NCI-H1105 (cell line): Measurements from ENCODE around the gene CAPRIN2.

Experiments used
- DNase-seq: peaks from one replicate; lab custom pipeline; 2025; lab: John Stamatoyannopoulos, UW

CAPRIN2 gene

DNA sequence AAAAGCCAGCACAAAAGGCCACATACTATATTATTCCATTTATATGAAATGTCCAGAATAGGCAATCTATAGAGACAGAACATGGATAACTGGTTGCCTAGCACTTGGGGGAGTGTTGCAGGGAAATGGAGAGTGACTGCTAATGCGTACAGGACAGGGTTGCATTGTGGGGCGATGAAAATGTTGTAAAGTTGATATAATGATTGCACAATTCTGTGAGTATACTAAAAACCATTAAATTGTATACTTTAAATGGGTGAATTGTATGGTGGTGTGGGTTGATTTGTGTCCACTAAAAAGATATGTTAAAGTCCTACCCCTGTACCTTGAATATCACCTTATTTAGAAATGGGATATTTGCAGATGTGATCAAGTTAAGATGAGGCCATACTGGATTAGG lies 7.0 kb upstream of the CAPRIN2 start:
- DNase-seq, result no peak

DNA sequence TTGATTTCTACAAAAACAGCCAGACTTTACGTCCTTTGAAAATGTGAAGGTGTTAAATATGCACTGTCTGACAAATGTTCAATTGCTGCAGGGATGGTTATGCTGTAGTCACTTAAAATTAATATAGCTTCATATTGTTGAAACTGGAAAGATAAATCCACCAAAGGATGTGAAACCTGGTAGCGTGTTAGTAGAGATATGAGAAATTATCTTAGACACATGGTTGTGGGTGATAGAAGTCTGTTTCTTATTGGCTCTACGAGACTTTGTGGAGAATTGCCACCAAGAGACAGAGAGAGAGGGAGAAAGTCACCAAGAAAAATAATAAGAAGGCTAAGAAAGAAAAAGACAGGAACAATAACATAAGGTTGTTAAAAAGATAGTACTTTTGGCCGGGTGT lies 2.6 kb upstream of the CAPRIN2 start:
- DNase-seq, result no peak

DNA sequence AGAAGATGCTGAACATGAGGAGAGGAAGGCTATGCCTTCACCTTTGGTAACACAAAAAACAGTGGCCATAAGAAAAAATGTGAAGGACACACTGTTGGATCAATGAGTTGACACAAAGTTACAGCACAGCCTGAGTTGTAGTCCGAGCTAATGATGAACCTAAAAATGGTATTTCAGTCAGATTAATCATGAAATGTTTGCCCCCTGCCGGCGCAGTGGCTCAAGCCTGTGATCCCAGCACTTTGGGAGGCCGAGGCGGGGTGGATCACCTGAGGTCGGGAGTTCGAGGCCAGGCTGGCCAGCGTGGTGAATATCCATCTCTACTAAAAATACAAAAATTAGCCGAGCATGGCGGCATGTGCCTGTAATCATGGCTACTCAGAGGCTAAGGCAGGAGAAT lies 1.3 kb upstream of the CAPRIN2 start:
- DNase-seq, result no peak

- no peak for DNase-seq
Measured at GRCh38 chr12:30755395-30755762, 628 bp upstream of the CAPRIN2 start.

GRCh38 chr12:30754383-30754749 lies 385 bp downstream of the CAPRIN2 start:
- DNase-seq, result no peak

GRCh38 chr12:30753751-30754382 lies 884 bp downstream of the CAPRIN2 start:
- DNase-seq, result peak; percentile 43

DNA sequence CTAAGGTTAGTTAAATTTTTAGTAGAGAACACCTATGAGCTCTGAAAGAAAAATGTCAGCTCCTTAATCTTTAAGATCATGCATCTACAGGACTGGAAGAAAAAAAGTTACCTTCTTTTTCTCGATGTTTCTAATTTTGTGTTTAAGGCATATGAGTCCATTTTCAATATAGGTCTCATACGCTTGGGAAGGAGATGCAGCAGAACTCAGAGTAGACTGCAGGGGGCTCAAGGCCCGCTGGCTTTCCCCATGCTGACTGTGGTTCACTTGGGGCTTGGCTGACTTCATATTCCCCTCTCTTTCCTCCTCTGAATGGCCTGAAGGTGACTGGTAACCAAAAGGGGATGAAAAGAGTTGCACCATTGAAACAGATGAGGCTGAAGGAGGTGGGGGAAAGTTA lies 1.5 kb downstream of the CAPRIN2 start:
- DNase-seq, result peak; percentile 21

DNA sequence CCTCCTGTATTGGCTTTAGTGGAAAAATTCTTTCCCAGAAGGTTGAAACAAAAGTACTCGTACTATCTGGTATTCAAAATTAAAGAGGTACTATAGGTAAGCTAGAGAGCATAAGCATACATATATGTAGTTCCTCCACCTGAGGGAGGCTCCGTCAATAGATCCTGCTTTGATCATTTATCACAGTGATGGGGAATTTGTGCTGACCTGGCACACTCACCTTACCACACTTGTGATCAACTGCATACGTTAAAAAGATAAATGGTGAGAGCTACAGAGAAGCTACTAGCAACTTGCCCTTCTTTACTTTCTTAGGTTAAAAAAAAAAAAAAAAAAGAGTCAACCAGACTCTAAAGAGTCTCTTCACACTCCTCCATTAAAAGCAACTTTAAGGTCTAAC lies 2.5 kb downstream of the CAPRIN2 start:
- no peak for DNase-seq

GRCh38 chr12:30748147-30748546 lies 6.6 kb downstream of the CAPRIN2 start:
- DNase-seq, result no peak

DNA sequence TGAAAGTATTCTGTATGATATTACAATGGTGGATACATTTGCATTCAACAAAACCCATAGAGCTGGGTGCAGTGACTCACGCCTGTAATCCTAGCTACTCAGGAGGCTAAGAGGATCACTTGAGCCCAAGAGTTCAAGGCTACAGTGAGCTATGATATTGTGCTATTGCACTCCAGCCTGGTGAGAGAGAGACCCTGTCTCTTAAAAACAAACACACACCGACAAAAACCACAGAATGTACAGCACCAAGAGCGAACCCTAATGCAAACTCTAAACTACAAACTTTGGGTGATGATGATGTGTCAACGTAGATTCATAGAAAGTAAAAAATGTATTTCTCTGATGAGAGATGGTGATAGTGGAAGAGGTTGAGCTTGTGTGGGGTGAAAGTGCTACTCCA lies 8.6 kb downstream of the CAPRIN2 start:
- no peak for DNase-seq

DNA sequence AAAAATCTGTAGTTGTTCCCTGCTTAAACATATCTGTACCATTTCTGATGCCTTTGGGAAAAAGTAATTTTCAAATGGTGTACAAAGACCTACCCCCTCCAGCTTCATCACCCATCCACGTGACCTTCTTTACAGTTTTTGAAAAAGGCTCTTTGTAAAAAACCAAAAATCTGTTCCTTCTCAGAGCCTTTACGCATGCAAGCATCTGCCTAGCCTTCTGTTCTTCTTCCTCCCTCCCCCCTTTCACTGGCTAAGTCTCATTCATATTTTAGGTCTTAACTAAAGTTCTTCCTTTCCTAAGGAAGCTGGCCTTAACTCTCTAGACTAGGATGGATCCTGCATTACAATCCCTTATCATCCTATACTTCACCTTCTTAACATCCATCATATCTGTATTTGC lies 10.4 kb downstream of the CAPRIN2 start:
- DNase-seq, result no peak

GRCh38 chr12:30740274-30740673 lies 14.5 kb downstream of the CAPRIN2 start:
- no peak for DNase-seq

GRCh38 chr12:30739020-30739419 lies 15.7 kb downstream of the CAPRIN2 start:
- no peak for DNase-seq

DNA sequence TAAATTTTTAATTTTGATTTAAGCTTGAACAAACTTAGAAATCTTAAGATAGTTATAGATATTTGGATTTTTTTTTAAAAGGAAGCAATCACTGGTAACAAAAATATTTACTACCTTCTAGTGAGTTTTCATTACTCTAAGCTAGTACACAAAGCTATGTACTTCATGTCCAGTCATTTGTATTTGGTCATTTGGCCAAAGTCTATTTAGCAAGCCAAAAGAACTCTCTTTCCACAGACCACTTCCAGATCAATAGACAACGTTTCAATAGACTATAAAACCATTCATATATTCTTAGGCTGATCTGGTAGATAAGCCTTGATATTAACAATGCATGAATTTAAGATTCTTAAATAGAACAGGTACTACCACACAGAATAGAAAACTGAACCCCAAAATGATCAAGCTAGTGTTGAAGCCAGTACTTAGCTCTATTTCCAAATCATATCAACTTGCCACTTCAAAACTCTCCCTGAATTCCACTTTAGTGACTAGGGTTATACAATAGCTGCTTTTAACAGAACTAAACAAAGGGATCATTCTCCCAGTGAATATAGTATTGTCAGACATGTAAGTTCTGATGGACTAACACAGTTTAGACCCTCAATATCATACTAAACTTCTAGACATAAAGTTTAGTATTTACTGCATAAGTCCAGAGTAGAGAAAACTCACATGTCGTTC lies 21.7 kb downstream of the CAPRIN2 start:
- no peak for DNase-seq

DNA sequence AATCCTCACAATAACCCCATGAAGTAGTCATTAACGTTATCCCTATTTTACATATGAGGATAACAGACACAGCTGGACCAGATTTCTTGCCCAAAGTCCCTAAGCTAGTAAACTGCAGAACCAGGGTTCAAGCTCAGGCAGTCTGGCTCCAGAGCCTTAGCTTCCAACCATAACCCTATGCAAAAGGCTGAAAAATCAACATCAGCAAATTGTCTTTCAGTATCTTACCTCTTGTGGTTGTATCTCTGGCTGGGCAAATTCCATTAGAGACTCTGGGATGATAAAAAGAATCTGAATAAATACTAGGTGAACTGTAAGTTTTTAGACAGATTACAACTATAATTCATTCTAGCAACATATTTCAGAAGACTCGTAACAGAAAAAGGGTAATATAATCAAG lies 24.7 kb downstream of the CAPRIN2 start:
- no peak for DNase-seq

GRCh38 chr12:30729547-30729946 lies 25.2 kb downstream of the CAPRIN2 start:
- DNase-seq, result no peak

- no peak for DNase-seq
Measured at GRCh38 chr12:30726647-30727046, 28.1 kb downstream of the CAPRIN2 start.

GRCh38 chr12:30725739-30726138 lies 29.0 kb downstream of the CAPRIN2 start:
- DNase-seq, result no peak

- DNase-seq, result no peak
Measured at GRCh38 chr12:30719060-30719459, 35.7 kb downstream of the CAPRIN2 start.

DNA sequence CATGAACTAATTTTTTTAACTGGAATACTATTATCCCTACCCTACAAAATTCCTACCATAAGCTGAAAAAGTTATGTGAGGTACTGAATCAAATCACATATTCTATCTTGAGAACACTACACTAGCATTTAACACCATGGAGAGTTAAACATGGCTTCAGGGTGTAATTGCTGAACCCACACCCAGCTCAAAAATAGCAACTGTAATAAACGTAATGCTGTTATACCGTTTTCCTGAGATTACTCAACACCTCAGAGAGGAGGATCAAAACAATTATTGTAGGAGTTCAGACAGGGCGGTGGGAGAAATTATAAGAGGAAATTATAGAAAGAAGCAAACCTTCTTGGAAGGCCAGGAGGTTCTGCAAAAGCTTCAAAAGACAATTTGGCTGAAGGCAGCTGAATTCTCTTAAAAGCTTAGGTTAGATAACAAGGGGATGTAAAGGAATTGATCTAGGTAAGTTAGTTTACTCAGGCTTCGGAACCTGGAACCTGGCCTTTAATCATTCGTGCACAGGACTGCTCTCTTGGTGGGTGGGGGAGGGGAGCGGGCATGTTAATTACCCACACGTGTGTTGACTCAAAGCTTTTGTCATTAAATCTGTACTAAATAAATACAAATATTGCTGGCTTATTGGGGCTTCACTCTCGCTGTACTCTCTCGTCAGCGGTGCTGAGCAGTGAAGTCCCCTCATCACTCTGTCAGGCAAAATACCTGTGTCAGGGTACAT lies 47.0 kb downstream of the CAPRIN2 start:
- no peak for DNase-seq

DNA sequence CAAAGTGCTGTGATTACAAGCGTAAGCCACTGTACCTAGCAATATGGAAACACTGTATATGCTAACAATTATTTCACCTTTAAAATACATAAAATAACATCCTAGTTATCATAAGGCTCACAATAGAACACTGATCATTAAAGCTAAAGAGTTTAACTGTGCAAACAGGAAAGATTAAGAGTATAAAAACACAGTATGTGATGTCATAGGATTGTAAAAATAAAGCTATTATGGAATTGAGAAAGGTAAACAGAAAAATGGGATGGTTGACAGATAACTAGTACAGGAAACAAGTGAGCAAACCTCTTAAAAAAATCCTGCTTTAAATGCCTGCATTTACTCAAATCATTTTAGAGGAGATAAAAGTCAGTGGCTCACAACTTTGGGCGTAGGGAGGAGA lies 48.3 kb downstream of the CAPRIN2 start:
- no peak for DNase-seq

DNA sequence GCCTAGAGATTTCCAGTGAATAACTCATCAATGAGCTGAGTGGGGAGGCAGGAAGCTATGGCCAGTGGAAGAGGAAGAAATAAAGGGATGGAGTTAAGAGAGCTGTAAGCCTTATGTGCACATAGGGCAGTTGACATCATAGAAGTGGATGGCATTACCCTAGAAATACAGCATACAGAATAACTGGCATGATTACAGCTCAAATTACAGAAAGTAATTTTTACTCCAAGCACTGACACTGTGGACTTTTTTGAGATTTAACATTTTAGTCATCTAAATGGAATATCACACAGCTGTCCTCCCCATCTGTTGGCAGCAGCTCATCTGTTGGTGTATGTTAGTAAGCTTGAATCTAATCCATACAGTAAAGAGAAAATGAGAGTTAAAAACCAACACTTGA lies 53.7 kb downstream of the CAPRIN2 start:
- no peak for DNase-seq

GRCh38 chr12:30700216-30700900 lies 54.4 kb downstream of the CAPRIN2 start:
- DNase-seq, result no peak
